H1 (cell line): ENCODE results near the gene HAO1. TPM values are rescaled to one million over a fixed set of nuclear protein-coding genes. Genes with fewer than 3 reads are reported as not detected.

Experiments
- CTCF ChIA-PET: fragments of 300-600 bp; sonication (Branson Sonifier 250); formaldehyde crosslinking; loops from one replicate; lab custom pipeline; 2021; ENCODE audit not compliant: partially characterized antibody; lab: Charles Lee
- POLR2A ChIA-PET: fragments of 300-600 bp; sonication (Branson Sonifier 250); formaldehyde crosslinking; loops from one replicate; lab custom pipeline; 2021; ENCODE audit warnings: inconsistent platforms; ENCODE audit not compliant: partially characterized antibody; lab: Charles Lee
- DNase-seq, 2 experiments: peaks; one replicate each; pipeline versions ENCODE4 v3.0.0 to v3.0.0-alpha.2; 2010 to 2022; ENCODE audit warnings: low spot score in 2 of 2, low read depth in 1 of 2, mixed read lengths in 1 of 2
- FAIRE-seq: peaks from 2 replicates; lab custom pipeline; 2011; peaks lifted over from hg19 to GRCh38; lab: Jason Lieb, UNC
- H2AFZ ChIP-seq: 2 replicates; pipeline ENCODE4 v1.8.1; 2012; ENCODE audit warnings: low read length, inconsistent platforms
- H2AK5ac ChIP-seq: 2 replicates; pipeline ENCODE4 v1.6.1; 2013; ENCODE audit warnings: low read depth, low read length
- H2BK120ac ChIP-seq: replicated peaks from 2 replicates; pipeline ENCODE3; 2013; ENCODE audit warnings: low read depth, low read length, inconsistent platforms
- H2BK12ac ChIP-seq: 2 replicates; pipeline ENCODE4 v1.6.1; 2013; ENCODE audit warnings: low read depth, low read length
- H2BK15ac ChIP-seq: 2 replicates; pipeline ENCODE4 v1.6.1; 2013; ENCODE audit warnings: low read length
- H2BK20ac ChIP-seq: 2 replicates; pipeline ENCODE4 v1.6.1; 2013; ENCODE audit warnings: low read length
- H2BK5ac ChIP-seq: 2 replicates; pipeline ENCODE4 v1.6.1; 2013; ENCODE audit warnings: low read depth, low read length
- H3K14ac ChIP-seq: 2 replicates; pipeline ENCODE4 v1.6.1; 2013; ENCODE audit warnings: inconsistent platforms; ENCODE audit not compliant: insufficient read length
- H3K18ac ChIP-seq: 2 replicates; pipeline ENCODE4 v1.6.1; 2013; ENCODE audit warnings: low read length; ENCODE audit errors: extremely low read depth
- H3K23ac ChIP-seq: 2 replicates; pipeline ENCODE4 v1.6.1; 2013; ENCODE audit warnings: inconsistent platforms; ENCODE audit not compliant: insufficient read length
- H3K23me2 ChIP-seq: 2 replicates; pipeline ENCODE4 v1.6.1; 2013; ENCODE audit warnings: low read depth, low read length
- H3K27ac ChIP-seq: 2 replicates; pipeline ENCODE4 v1.6.1; 2011; ENCODE audit warnings: low read depth, low read length, inconsistent platforms
- H3K27me3 ChIP-seq, 4 experiments: replicated peaks in 1 of 4; 1 replicate in 1 of 4; 2 replicates in 3 of 4; pipeline versions ENCODE4 v1.6.1 to v1.8.1; 2011 to 2013; ENCODE audit warnings: low read length in 3 of 4, mild to moderate bottlenecking in 3 of 4, inconsistent platforms in 2 of 4, mixed read lengths in 2 of 4, moderate library complexity in 1 of 4; ENCODE audit not compliant: control insufficient read depth in 3 of 4, insufficient read depth in 3 of 4; ENCODE audit errors: extremely low read depth in 1 of 4
- H3K36me3 ChIP-seq, 4 experiments: 2 replicates each; pipeline versions ENCODE4 v1.6.1 to v1.8.1; 2011 to 2013; ENCODE audit warnings: mild to moderate bottlenecking in 4 of 4, low read length in 3 of 4, moderate library complexity in 2 of 4, control low read depth in 1 of 4, inconsistent platforms in 1 of 4; ENCODE audit not compliant: insufficient read depth in 4 of 4, control insufficient read depth in 2 of 4
- H3K4ac ChIP-seq: replicated peaks from 2 replicates; pipeline ENCODE3; 2013; ENCODE audit warnings: low read length, low read depth, mixed read lengths, inconsistent platforms; ENCODE audit not compliant: insufficient read length
- H3K4me1 ChIP-seq, 4 experiments: replicated peaks in 1 of 4; 1 replicate in 1 of 4; 2 replicates in 3 of 4; pipeline versions ENCODE4 v1.6.1 to v1.8.1; 2011 to 2013; ENCODE audit warnings: low read length in 3 of 4, inconsistent platforms in 2 of 4, mixed read lengths in 1 of 4; ENCODE audit not compliant: insufficient read depth in 4 of 4, control insufficient read depth in 3 of 4
- H3K4me2 ChIP-seq, 2 experiments: 2 replicates each; pipeline versions ENCODE4 v1.6.1 to v1.8.1; 2011 to 2013; ENCODE audit warnings: low read depth in 2 of 2, low read length in 2 of 2, control low read depth in 1 of 2, inconsistent platforms in 1 of 2, mild to moderate bottlenecking in 1 of 2; ENCODE audit not compliant: insufficient read depth in 1 of 2
- H3K4me3 ChIP-seq, 4 experiments: fragments of 200-600, 300-600 bp in 1 of 4; sonication (generic), shearing (Covaris generic), sonication (Bioruptor Twin) in 1 of 4; 2 replicates each; pipeline versions ENCODE4 v1.5.1 to v1.8.1; 2011 to 2016; ENCODE audit warnings: low read length in 4 of 4, low read depth in 3 of 4, control low read depth in 2 of 4, inconsistent platforms in 2 of 4, mild to moderate bottlenecking in 2 of 4, mixed read lengths in 1 of 4, moderate library complexity in 1 of 4; ENCODE audit not compliant: insufficient read depth in 2 of 4; ENCODE audit errors: extremely low read depth in 1 of 4
- H3K56ac ChIP-seq: replicated peaks from 2 replicates; pipeline ENCODE3; 2013; ENCODE audit warnings: low read depth, mild to moderate bottlenecking, mixed read lengths, low read length, inconsistent platforms; ENCODE audit not compliant: insufficient read length
- H3K79me1 ChIP-seq: 2 replicates; pipeline ENCODE4 v1.6.1; 2013; ENCODE audit warnings: low read depth, low read length, control low read depth
- H3K79me2 ChIP-seq, 2 experiments: 2 replicates each; pipeline versions ENCODE4 v1.6.1 to v1.8.1; 2012 to 2013; ENCODE audit warnings: low read length in 2 of 2, mild to moderate bottlenecking in 2 of 2, inconsistent platforms in 1 of 2; ENCODE audit not compliant: insufficient read depth in 2 of 2, control insufficient read depth in 1 of 2
- H3K9ac ChIP-seq, 4 experiments: replicated peaks in 1 of 4; 1 replicate in 1 of 4; 2 replicates in 3 of 4; pipeline versions ENCODE4 v1.6.1 to v1.8.1; 2011 to 2013; ENCODE audit warnings: low read depth in 3 of 4, low read length in 3 of 4, control low read depth in 2 of 4, mild to moderate bottlenecking in 2 of 4, moderate library complexity in 2 of 4, inconsistent platforms in 1 of 4; ENCODE audit errors: extremely low read depth in 1 of 4
- H3K9me3 ChIP-seq, 2 experiments: 2 replicates each; pipeline versions ENCODE4 v1.6.1 to v1.8.1; 2012 to 2013; ENCODE audit warnings: mild to moderate bottlenecking in 2 of 2, moderate library complexity in 2 of 2, control low read depth in 1 of 2, inconsistent platforms in 1 of 2, low read depth in 1 of 2, low read length in 1 of 2, mixed read lengths in 1 of 2; ENCODE audit not compliant: insufficient read depth in 2 of 2
- H4K20me1 ChIP-seq, 2 experiments: replicated peaks in 1 of 2; 2 replicates each; pipeline versions ENCODE3 to v1.8.1; 2011 to 2013; ENCODE audit warnings: inconsistent platforms in 2 of 2, low read length in 2 of 2, mild to moderate bottlenecking in 1 of 2; ENCODE audit not compliant: insufficient read depth in 2 of 2, control insufficient read depth in 1 of 2
- H4K5ac ChIP-seq: 2 replicates; pipeline ENCODE4 v1.6.1; 2013; ENCODE audit warnings: low read length, low read depth, mixed read lengths, inconsistent platforms; ENCODE audit not compliant: insufficient read length
- H4K8ac ChIP-seq: 2 replicates; pipeline ENCODE4 v1.8.0; 2013; ENCODE audit warnings: mild to moderate bottlenecking, moderate library complexity, low read length, inconsistent platforms; ENCODE audit not compliant: insufficient read depth; ENCODE audit errors: extremely low read depth
- H4K91ac ChIP-seq: replicated peaks from 2 replicates; pipeline ENCODE3; 2013; ENCODE audit warnings: low read length, mixed read lengths, inconsistent platforms; ENCODE audit not compliant: insufficient read length
- CTBP2 ChIP-seq: IDR thresholded peaks from 2 replicates; pipeline ENCODE4 v1.7.0; 2011; ENCODE audit warnings: borderline replicate concordance, mild to moderate bottlenecking, moderate library complexity, mixed read lengths, low read length; ENCODE audit not compliant: insufficient read depth, insufficient read length
- POU5F1 ChIP-seq: IDR thresholded peaks from 2 replicates; pipeline ENCODE4 v1.6.1; 2011; ENCODE audit warnings: low read depth, mild to moderate bottlenecking, low read length, moderate library complexity
- RFX5 ChIP-seq: IDR thresholded peaks from 2 replicates; pipeline ENCODE4 v1.6.1; 2011; ENCODE audit warnings: low read depth, low read length, improper control_type of control experiment, borderline replicate concordance
- RNF2 ChIP-seq: fragments of 200-900, 300-1000 bp; sonication (generic); IDR thresholded peaks from 2 replicates; pipeline ENCODE4 v1.7.1; 2016; ENCODE audit warnings: borderline replicate concordance, low read depth, mild to moderate bottlenecking, antibody characterized with exemption, low read length; ENCODE audit not compliant: poor library complexity, severe bottlenecking; ENCODE audit errors: missing control alignments
- WGBS, 2 experiments: shearing (Covaris generic) in 1 of 2; methylation state at CpG; one replicate each; pipeline versions ENCODE4 v1.1.6 to v1.1.7; 2013 to 2015; ENCODE audit warnings: low lambda C conversion rate in 2 of 2, mixed read lengths in 2 of 2, inconsistent platforms in 1 of 2, low coverage in 1 of 2, missing lambda C conversion rate in 1 of 2; ENCODE audit not compliant: insufficient replicate concordance in 2 of 2, insufficient coverage in 1 of 2, insufficient read length in 1 of 2; ENCODE audit errors: extremely low coverage in 1 of 2, missing lambda C conversion rate in 1 of 2; 5-methylcytosine and 5-hydroxymethylcytosine counted together
- polyA plus RNA-seq, 7 experiments: library from polyadenylated mRNA; depleted of rRNA in 3 of 7; stranded (reverse) in 5 of 7; unstranded in 2 of 7; fragments of >200 nt in 5 of 7; fragments of 200-250 nt in 2 of 7; gene quantifications; 1 replicate in 5 of 7; 2 replicates in 1 of 7; 4 replicates in 1 of 7; pipeline versions ENCODE4 v1.2.1 to v1.2.3, GENCODE V29; 2011 to 2013; ENCODE audit warnings: missing spikeins in 2 of 7, mixed read lengths in 2 of 7
- total RNA-seq: library from RNA; stranded (reverse); fragmentation: NEBNext Ultra II Directional; extraction: Animal tissue kit (Norgen Biotek cat#: 25700); gene quantifications from 2 replicates; pipeline ENCODE4 v1.2.1, GENCODE V29; 2021

Gene HAO1
- total and polyA plus RNA-seq, 2 of the 8 experiments (the other 6 are each of a cell fraction or from before 2014, with no cell fraction given), result not detected

- Histone ChIP-seq H3K79me1 (no peaks in the 10 kb centered on the region), H2BK20ac (no peak overlapping the region), H3K4me3 (no peak overlapping the region), H3K9me3 (no peaks in the 10 kb centered on the region), H2BK5ac (no peak overlapping the region), H3K23ac (no peak overlapping the region), H4K5ac (no peak overlapping the region), H3K18ac (no peak overlapping the region), H2AFZ (no peak overlapping the region), H3K4ac (no peak overlapping the region), H4K8ac (no peak overlapping the region), H2BK120ac (no peak overlapping the region), H2AK5ac (no peak overlapping the region), H3K36me3 (no peaks in the 10 kb centered on the region), H3K4me2 (no peak overlapping the region), H3K27ac (no peak overlapping the region), H3K23me2 (no peaks in the 10 kb centered on the region), H3K56ac (no peak overlapping the region), H4K20me1 (no peaks in the 10 kb centered on the region), H3K9ac (no peak overlapping the region), H3K79me2 (no peaks in the 10 kb centered on the region), H4K91ac (no peak overlapping the region), H3K4me1 (no peaks in the 10 kb centered on the region), H3K14ac (no peak overlapping the region), H2BK12ac (no peak overlapping the region), H3K27me3 (no peaks in the 10 kb centered on the region), H2BK15ac (no peak overlapping the region)
- no peak for FAIRE-seq
- no peak for DNase-seq
- WGBS, 2 experiments, result 83% methylated on average over 5 of the region's 5 CpGs; no CpG with 5 or more reads in 1 of the 2 experiments
- POLR2A ChIA-PET, result no interaction called here
- CTCF ChIA-PET, result interaction anchor here (0.9 to 1.0 kb wide), 2 partner anchors 20 to 46 kb away, joined by 3 read pairs; no protein-coding TSS in a partner anchor
- TF ChIP-seq RNF2 (no peak), CTBP2 (no peak), RFX5 (no peak), POU5F1 (no peak)
These were observed 60.4 kb downstream of the HAO1 start for GRCh38 chr20:7879883-7880282.
